Peyer's patch (tissue), 4 donors: ENCODE data around the gene ELP4. TPM values are rescaled to one million over a fixed set of nuclear protein-coding genes. Genes with fewer than 3 reads are reported as not detected.
"Not testable (repeated sequence)": the region's sequence is repeated elsewhere in the genome, so short reads cannot be mapped to it uniquely, and the experiment has no call there.

Experiments
- DNase-seq, 3 donors: peaks; one replicate each; pipeline ENCODE4 v3.0.0-alpha.2; 2017 to 2019
- H3K27ac ChIP-seq, 4 donors: fragments of 200-600 bp; sonication (generic); one replicate each; pipeline ENCODE4 v1.5.1; 2016 to 2019
- H3K27me3 ChIP-seq, 2 donors: fragments of 200-600 bp; sonication (generic); one replicate each; pipeline ENCODE4 v1.5.1; 2019
- H3K36me3 ChIP-seq, 3 donors: fragments of 200-600 bp; sonication (generic); one replicate each; pipeline ENCODE4 v1.5.1; 2016 to 2019
- H3K4me1 ChIP-seq, 4 donors: fragments of 200-600 bp; sonication (generic); one replicate each; pipeline ENCODE4 v1.5.1; 2016 to 2019
- H3K4me3 ChIP-seq, 4 donors: fragments of 200-600 bp; sonication (generic); 1 replicate in 3 of 4; 2 replicates in 1 of 4; pipeline ENCODE4 v1.5.1; 2016 to 2019; ENCODE audit warnings: mild to moderate bottlenecking in 1 of 4
- H3K9me3 ChIP-seq, 4 donors: fragments of 200-600 bp; sonication (generic); one replicate each; pipeline ENCODE4 v1.5.1; 2016 to 2019; ENCODE audit warnings: mild to moderate bottlenecking in 1 of 4
- CTCF ChIP-seq, 6 experiments: fragments of 450-650 bp in 4 of 6; fragments of 200-600 bp in 2 of 6; sonication (generic) in 1 of 6; IDR thresholded peaks; one replicate each; pipeline ENCODE4 v1.5.1; 2017 to 2019; ENCODE audit warnings: antibody characterized with exemption in 6 of 6, mild to moderate bottlenecking in 3 of 6, moderate library complexity in 1 of 6
- POLR2A ChIP-seq, 2 donors: fragments of 450-650 bp; IDR thresholded peaks; one replicate each; pipeline ENCODE4 v1.5.1; 2017; ENCODE audit warnings: antibody characterized with exemption in 2 of 2, mild to moderate bottlenecking in 2 of 2, moderate library complexity in 2 of 2
- total RNA-seq, 4 donors: library from RNA; depleted of rRNA; stranded (reverse); fragments of >200 nt; gene quantifications; one replicate each; pipeline ENCODE4 v1.1.0, GENCODE V29; 2016

Gene ELP4
- total RNA-seq, 4 donors from 2014 or later = 13.3 to 33.0 (median 21.3) TPM

GRCh38 chr11:31479066-31479465 is 30.5 kb upstream of the ELP4 start:
- Histone ChIP-seq H3K36me3 (no peaks in the 10 kb centered on the region), H3K4me3 (no peak overlapping the region), H3K27ac (no peak overlapping the region), H3K4me1 (no peaks in the 10 kb centered on the region), H3K9me3 (no peaks in the 10 kb centered on the region), H3K27me3 (no peaks in the 10 kb centered on the region)
- no peak for DNase-seq
- TF ChIP-seq POLR2A (IDR thresholded peaks at IDR 0.05) = no peak
- TF ChIP-seq CTCF (IDR thresholded peaks at IDR 0.05) = no peak

GRCh38 chr11:31480930-31481329 is 28.6 kb upstream of the ELP4 start:
- no peaks in the 10 kb centered on the region for H3K4me1 ChIP-seq
- H3K27ac ChIP-seq = no peak overlapping the region
- no peaks in the 10 kb centered on the region for H3K36me3 ChIP-seq
- no peaks in the 10 kb centered on the region for H3K9me3 ChIP-seq
- no peaks in the 10 kb centered on the region for H3K27me3 ChIP-seq
- DNase-seq = no peak
- TF ChIP-seq CTCF (IDR thresholded peaks at IDR 0.05) (no peak), POLR2A (IDR thresholded peaks at IDR 0.05) (no peak)
- no peak overlapping the region for H3K4me3 ChIP-seq

GRCh38 chr11:31484497-31484896 is 25.1 kb upstream of the ELP4 start:
- no peak for DNase-seq
- Histone ChIP-seq H3K27me3 (no peaks in the 10 kb centered on the region), H3K4me3 (no peak overlapping the region), H3K9me3 (no peaks in the 10 kb centered on the region), H3K4me1 (no peaks in the 10 kb centered on the region), H3K36me3 (no peaks in the 10 kb centered on the region), H3K27ac (no peak overlapping the region)
- TF ChIP-seq CTCF (IDR thresholded peaks at IDR 0.05) = no peak
- no peak for TF ChIP-seq POLR2A (IDR thresholded peaks at IDR 0.05)

GRCh38 chr11:31487848-31488247 is 21.7 kb upstream of the ELP4 start:
- Histone ChIP-seq H3K4me1 (no peaks in the 10 kb centered on the region), H3K27me3 (no peaks in the 10 kb centered on the region), H3K27ac (no peak overlapping the region), H3K9me3 (no peaks in the 10 kb centered on the region), H3K4me3 (no peak overlapping the region), H3K36me3 (no peaks in the 10 kb centered on the region)
- TF ChIP-seq POLR2A (IDR thresholded peaks at IDR 0.05) (no peak), CTCF (IDR thresholded peaks at IDR 0.05) (peak in 3 of 6 experiments; percentile 34 to 45 (median 44))
- DNase-seq = no peak

GRCh38 chr11:31492320-31492913 is 17.1 kb upstream of the ELP4 start:
- Histone ChIP-seq H3K4me3 (no peak overlapping the region), H3K27me3 (no peaks in the 10 kb centered on the region), H3K4me1 (no peaks in the 10 kb centered on the region), H3K9me3 (no peaks in the 10 kb centered on the region), H3K27ac (no peak overlapping the region), H3K36me3 (no peaks in the 10 kb centered on the region)
- TF ChIP-seq POLR2A (IDR thresholded peaks at IDR 0.05) (no peak), CTCF (IDR thresholded peaks at IDR 0.05) (no peak)
- DNase-seq = no peak

GRCh38 chr11:31493235-31493634 is 16.3 kb upstream of the ELP4 start:
- DNase-seq = no peak
- no peaks in the 10 kb centered on the region for H3K4me1 ChIP-seq
- no peak overlapping the region for H3K4me3 ChIP-seq
- no peaks in the 10 kb centered on the region for H3K36me3 ChIP-seq
- TF ChIP-seq CTCF (IDR thresholded peaks at IDR 0.05) (no peak), POLR2A (IDR thresholded peaks at IDR 0.05) (no peak)
- H3K27ac ChIP-seq = no peak overlapping the region
- H3K9me3 ChIP-seq = no peaks in the 10 kb centered on the region
- H3K27me3 ChIP-seq = no peaks in the 10 kb centered on the region

- H3K9me3 ChIP-seq, H3K36me3 ChIP-seq, DNase-seq, H3K27me3 ChIP-seq, H3K4me3 ChIP-seq, H3K4me1 ChIP-seq, H3K27ac ChIP-seq: not testable (repeated sequence)
Observed at GRCh38 chr11:31493762-31494161, 15.8 kb upstream of the ELP4 start.
